HG03139 (cell line): ENCODE data around the gene NAXE.
"Not testable (repeated sequence)": the region's sequence is repeated elsewhere in the genome, so short reads cannot be mapped to it uniquely, and the experiment has no call there.

Source experiments
- ATAC-seq: cut with Tn5 transposase; IDR thresholded peaks from one replicate; pipeline ENCODE4 v1.9.1; 2021; ENCODE audit not compliant: unreplicated experiment

NAXE gene

DNA sequence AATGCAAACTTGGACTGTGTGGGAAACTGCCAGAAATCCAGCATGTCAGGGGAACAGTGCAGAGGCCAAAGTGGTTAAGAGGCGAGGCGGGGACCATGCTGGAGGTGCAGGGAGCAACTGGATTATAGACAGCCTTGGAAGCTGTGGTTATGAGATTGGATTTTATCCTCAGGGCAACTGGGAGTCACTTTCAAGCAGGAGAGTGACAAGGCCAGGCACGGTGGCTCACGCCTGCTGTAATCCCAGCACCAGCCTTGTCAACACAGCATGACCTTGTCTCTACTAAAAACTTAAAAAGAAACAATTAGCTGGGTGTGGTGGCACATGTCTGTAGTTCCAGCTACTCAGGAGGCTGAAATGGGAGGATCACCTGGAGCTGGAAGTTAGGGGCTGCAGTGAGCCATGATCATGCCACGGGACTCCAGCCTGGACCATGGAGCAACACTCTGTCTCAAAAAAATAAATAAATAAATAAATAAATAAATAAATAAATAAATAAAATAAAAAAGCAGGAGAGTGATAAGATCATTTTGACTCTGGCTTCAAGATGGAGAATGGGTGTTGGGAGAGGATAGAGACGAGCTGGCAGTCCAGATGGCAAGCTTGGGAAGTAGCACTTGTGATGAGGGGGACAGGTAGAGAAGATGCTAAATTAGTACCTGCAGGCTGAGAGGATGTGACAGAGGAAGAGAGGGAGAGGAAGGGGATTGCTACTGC is 31.2 kb downstream of the NAXE start:
- ATAC-seq: no peak

DNA sequence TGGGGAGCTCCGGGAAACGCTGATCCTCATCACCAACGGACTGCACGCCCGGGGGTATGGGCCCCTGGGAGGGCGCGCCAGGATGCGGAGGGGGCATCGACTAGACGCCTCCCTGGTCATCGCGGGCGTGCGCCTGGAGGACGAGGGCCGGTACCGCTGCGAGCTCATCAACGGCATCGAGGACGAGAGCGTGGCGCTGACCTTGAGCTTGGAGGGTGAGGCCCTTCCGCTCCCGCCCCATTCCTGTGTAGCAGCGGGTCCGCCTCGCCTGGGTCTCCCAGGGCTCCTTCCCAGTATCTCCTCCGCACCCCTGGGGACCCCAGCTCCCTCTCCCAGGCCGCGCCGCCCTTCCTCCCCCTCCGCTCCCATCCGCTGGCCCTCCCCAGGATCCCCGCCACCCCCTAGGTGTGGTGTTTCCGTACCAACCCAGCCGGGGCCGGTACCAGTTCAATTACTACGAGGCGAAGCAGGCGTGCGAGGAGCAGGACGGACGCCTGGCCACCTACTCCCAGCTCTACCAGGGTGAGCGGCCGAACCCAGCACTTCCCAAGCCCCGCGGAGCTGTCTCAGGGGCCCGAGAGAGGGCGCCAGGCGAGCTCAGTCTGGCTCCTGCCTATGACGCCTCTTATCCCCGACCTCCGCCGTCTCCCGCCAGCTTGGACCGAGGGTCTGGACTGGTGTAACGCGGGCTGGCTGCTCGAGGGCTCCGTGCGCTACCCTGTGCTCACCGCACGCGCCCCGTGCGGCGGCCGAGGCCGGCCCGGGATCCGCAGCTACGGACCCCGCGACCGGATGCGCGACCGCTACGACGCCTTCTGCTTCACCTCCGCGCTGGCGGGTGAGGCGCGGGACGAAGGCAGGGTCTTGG is 32.6 kb downstream of the NAXE start:
- ATAC-seq: no peak

DNA sequence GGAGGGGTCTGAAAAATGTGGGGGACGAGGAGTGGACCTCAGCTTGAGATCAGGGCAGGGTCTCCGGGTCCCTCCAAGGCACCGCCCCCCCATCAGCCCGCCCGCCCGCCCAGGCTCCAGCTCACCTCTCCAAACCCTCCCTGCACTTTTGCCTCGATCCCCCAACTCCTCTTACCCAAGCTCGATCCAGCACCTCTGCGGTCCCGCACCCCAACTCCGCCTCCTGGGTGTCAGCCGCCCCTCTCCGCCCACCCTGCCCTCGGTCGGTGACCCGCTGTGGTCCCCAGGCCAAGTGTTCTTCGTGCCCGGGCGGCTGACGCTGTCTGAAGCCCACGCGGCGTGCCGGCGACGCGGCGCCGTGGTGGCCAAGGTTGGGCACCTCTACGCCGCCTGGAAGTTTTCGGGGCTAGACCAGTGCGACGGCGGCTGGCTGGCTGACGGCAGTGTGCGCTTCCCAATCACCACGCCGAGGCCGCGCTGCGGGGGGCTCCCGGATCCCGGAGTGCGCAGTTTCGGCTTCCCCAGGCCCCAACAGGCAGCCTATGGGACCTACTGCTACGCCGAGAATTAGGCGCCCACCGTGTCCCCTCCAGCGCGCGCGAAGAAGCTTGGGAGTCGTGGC is 33.3 kb downstream of the NAXE start:
- ATAC-seq: no peak

DNA sequence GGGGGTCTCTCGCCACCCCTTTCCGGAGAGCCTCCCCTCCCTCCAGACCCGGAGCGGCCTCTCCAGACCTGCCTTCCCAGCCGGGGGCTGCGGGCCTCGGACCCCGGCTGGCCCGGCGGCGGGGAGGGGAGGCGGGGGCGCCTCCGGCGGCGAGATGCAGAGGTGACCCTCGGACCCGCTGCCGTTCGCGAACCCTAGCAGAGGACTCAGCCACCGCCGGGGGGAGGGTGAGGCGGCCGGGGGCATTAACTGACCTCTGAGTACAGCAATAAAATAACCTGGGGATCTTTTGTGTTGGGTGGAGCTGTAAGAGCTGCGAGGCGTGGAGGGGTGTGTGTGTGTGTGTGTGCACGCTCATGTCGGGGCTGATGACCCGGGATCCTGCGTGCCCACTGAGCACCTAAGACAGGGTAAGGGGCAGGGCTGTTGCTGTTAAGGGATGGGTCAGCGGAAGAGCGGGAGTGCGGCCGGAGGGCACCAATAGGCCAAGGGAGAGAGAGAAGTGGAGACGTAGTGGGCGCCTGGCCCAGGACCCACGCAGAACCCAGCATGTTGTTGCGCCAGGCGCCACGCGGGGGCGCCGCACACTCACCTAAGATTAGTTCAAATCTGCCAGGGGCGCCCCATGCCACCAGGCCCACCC is 34.0 kb downstream of the NAXE start:
- no peak for ATAC-seq

DNA sequence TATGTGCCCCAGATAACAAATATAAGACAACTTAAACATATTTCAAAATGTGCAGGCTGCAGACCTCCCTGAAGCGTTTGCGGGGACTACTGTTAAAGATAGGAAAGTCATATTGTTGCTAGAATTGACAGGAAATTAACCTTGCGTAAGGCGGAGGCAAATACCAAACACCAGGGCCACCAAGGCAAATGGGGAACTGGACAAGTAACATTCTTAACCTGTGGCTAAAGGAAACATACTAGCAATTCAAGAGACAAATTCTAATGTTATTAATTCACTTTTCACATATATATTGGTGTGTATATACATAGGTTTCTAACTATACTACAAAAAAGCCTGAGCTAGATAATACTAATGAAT is 34.5 kb downstream of the NAXE start:
- ATAC-seq: no peak

DNA sequence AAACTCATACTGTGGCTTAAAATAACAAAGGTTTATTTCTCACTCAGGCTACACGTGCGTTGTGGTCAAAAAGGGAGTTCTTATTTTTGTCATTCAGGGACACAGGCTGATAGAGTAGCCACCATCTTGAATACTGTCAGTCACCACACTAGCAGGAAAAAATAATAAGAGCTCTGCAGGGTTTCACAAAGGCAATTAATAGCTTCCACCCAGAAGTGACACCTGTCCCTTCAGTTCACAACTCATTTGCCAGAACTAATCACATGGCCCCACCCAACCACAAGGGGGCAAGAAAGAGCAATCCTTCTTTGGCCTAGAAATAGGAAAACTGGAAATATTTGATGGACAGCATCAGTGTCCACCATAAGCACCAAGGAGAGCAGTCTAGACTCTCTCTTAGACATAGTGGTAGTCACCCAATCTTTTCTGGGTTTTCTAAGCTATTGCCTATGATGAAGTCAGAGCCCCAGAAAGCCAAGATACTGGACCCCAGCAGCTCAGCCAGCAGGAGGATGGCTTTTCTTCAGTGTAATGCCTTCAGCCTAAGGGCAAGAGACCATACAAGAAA is 35.8 kb downstream of the NAXE start:
- no peak for ATAC-seq

DNA sequence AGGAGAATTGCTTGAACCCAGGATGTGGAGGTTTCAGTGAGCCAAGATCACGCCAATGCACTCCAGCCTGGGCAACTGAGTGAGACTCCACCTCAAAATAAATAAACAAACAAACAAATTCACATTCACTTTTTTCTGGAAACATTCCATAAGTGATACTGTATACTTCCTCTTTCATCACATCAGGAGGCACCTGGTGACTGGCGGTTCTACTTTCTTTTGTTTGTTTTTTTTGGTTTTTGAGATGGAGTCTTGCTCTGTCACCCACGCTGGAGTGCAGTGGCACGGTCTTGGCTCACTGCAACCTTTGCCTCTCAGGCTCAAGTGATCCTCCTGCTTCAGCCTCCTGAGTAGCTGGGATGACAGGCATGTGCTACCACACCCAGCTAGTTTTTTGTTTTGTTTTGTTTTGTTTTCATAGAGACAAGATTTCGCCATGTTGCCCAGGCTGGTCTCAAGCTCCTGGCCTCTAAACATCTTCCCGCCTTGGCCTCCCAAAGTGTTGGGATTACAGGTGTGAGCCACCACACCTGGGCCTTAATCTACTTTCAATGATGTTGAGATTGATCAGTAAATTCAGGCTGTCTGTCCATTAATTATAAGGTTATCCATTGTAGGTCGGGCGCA is 38.4 kb downstream of the NAXE start:
- ATAC-seq: no peak

DNA sequence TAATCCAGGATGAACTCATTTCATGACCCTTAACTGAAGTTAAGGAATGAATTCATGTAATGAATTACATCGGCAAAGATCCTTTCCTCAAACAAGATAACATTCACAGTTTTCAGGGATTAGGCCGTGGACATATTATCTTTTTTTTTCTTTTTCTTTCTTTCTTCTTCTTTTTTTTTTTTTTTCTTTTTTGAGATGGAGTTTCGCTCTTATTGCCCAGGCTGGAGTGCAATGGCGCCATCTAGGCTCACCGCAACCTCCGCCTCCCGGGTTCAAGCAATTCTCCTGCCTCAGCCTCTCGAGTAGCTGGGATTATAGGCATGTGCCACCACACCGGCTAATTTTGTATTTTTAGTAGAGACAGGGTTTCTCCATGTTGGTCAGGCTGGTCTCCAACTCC is 39.6 kb downstream of the NAXE start:
- not testable (repeated sequence) for ATAC-seq

DNA sequence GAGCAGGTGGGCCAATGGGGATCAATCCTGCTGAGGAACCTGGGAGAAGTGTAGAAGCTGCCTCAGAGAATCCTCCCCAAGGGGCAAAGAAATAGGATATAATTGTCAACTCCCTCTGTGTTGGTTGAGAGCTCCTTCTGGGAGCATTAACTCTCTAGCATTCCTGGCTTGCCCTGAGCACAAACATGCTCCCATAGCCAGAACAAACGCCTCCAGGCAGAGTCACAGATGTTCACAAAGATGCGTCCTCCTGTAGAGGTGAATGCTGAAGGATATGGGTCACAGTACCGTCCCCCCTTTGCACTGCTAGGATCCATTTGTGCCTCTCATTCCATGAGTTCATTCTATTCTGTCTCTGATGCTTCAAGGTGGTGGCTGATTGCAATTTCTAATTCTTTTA is 40.8 kb downstream of the NAXE start:
- ATAC-seq: no peak

DNA sequence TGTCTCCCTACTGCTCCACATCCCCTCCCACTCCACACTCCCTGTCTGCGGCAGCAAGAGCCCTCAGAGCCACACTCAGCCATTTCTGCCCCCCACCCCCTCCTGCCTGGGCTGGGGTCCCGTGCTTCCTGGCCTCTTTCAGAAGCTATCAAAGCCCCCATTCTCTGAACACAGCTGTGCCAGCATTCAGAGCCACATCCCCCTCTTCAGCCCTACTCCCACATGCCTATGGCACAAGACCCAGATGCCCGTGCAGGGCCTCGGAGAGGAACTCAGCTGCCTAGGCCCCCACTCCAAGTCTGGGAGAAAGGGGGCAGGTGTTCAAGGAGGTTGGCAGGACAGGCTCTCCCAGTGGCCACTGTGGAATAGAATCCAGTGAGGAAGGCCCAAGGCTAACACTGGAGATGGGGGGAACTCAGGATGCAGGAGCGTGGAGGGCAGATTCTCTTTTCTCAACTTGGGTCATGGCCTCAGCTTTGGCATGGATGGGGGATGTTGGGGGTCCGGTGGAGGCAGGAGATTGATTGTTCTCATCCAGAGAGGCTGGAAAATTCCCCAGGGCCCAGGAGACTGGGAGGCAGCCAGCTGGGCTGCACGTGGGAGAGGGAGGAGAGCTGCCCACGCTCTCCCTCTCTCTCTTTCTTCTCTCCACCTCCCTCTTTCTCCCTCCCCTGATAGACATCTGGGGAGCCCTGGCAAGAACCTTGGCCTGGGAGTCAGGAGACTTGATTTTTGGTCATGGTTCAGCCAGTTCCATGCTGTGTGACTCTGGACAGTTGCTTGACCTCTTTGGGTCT is 46.8 kb downstream of the NAXE start:
- no peak for ATAC-seq

DNA sequence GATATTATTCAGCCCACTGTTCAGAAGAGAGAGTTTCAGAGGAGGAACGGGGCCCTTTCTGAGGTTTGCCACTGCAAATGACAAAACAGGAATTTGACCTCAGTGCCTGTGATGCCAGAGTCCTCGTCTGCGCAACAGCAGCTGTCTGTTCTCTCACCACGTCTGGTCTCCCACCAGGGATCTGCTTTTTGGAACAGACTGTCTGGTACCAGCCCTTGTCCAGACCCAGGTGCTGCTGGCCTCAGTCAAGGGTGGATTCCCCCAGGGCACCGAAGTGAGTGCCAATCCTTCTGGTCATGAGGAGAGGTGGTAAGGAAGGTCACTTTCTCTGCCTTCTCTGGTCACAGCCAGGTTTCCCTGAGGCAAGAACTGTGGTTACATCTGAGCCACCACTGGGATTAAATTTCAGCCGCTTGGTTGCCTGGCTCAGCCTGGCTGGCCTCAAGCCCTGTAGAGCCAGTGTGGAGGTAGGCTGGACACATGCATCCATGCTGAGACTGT is 48.1 kb downstream of the NAXE start:
- no peak for ATAC-seq

DNA sequence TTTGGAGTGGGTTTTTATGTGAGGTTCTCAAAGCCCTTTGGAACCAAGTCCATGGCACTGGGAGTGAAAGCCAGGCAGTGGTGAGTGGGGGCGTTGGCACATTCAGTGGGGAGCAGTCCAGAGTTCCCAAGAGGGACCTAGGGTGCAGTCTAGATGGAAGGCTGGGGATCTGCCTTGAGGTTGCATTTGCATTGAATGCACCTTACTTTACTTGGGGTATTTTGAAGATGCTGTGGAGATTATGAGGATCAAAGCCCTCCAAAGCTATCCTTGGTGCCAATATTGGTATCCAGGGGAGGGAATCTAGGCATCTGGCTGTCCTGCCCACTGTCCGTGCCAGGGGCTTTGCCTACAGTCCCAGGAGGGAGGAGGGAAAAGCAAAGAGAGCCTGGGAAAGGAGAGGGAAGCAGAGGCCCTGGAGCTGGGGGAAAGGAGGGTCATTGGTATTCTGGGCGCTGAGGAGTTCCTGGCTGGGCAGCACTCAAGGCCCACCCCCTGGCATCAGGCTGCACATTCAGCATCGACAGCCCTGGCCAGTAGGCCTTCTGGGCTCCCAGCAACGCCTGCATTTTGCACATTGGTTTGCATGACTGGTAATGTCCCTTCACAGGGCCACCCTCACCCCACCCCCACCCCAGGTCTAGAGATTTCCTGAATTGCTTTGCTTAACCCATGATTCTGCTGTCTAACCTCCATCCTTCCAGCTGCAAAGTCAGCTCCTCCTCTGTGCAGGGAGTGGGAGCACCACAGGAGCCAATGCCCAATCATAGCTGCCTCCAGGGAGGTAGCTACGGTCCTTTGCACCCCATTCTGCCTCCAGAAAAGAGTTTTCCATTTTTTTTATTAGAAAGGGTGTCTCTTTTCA is 49.5 kb downstream of the NAXE start:
- ATAC-seq: no peak

DNA sequence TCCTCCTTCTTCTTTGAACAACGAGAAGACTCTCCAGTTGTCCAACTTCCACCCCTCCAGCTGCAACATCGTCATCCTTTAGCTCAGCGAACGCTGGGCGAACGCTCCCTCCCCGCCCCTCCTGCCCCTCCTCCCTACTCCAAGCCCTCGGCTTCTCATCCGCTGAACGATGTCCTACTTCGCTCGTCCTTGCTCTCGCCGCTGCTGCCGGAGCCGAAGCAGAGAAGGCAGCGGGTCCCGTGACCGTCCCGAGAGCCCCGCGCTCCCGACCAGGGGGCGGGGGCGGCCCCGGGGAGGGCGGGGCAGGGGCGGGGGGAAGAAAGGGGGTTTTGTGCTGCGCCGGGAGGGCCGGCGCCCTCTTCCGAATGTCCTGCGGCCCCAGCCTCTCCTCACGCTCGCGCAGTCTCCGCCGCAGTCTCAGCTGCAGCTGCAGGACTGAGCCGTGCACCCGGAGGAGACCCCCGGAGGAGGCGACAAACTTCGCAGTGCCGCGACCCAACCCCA is 50.2 kb downstream of the NAXE start, which contains the start of gene BCAN:
Gene BCAN, plus strand, starts transcription at position 357 of the 504 bp plus-strand sequence. CDS start 3,938 bp downstream, outside the sequence.
- no peak for ATAC-seq

DNA sequence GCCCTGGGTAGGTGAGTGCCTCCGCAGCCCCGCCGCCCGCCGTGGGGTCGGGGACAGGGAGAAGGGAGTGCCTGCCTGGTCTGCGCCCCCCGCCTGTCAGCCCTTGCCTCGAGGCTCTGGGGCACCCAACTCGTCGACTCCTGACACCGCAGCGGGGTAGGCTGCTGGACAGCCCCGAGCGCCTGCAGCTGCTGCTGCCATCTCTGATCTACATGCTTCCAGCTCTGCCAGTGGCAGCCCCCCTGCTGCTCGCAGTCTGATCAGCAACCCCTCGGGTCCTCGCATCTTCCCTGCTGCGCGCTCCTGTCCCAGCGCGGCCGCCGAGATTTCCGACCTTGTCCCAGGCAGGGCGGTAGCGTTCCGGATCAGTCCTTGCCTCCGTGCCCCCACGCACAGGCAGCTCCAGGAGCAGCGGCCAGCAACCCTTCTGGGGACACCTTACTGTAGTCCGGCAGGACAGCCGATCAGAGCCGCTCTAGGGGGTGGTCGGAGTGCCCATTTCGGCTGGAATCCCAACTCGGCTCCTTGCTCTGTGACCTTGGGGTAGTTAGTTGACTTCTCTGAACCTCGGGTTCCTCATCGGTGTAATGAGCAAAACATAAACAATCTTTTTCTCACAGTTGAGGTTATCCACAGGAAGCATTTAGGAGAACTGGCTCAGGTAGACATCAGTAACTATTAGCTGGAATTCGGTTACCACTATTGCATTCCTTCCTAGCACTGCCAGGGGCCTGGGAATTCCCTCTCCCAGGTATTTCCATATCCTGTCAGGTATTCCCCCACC is 50.9 kb downstream of the NAXE start:
- no peak for ATAC-seq

DNA sequence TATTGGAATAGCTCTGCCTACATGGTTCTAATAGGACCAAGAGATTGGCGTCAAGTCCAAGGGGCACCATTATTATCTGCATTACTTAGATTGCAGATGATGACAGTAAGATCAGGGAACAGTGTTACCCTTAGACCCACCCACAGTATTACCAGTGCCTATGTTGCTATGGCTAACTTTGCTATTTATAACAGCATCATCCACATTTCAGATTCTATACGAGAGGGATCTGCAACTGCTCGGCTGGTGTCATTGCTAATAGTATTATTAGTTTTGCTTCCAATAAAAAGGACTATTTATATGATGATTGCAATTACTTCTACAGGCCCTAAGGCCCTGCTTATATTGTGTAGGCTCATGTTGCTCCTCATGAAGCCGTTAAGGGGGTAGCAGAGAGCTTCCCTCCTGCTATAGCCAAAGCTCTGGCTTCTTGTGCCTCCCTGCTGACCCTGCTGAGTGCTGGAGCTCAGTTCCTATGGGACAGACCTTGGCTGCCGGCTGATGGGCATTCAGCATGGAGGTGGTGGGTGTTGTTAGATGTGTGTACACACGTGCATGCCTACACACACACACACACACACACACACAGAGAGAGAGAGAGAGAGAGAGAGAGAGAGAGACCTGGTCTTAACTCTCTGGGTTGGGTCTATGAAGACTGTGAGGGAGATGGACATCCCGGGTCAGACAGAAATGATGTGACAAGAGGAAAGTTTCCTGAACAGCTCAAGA is 51.6 kb downstream of the NAXE start:
- ATAC-seq: no peak

DNA sequence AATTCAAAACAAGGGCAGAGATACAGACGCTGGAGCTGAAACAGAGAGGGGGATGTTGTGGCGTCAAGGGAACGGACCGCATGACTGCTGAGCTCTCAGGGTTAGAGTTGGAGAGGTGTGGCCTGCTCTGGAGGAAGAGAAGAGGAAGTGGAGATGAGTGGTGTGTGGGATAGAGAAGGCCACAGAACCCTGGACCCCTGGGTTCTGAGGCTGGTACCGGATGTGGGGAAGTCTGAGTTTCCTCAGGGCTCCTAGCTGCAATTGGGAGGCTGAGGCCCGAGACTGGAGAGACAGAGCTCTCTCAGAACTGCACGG is 52.2 kb downstream of the NAXE start:
- no peak for ATAC-seq
